Mesendoderm (in vitro differentiated cells): ENCODE results near the gene SYT1.

Experiments
- DNase-seq: peaks from one replicate; pipeline ENCODE4 v3.0.0; 2013
- H2AK5ac ChIP-seq: 2 replicates; pipeline ENCODE4 v1.6.1; 2013; ENCODE audit warnings: low read length, inconsistent platforms
- H2BK120ac ChIP-seq: 2 replicates; pipeline ENCODE4 v1.6.1; 2013; ENCODE audit warnings: low read depth, mild to moderate bottlenecking, low read length, moderate library complexity, mixed read lengths
- H2BK15ac ChIP-seq: replicated peaks from 2 replicates; pipeline ENCODE4 v1.6.1; 2013; ENCODE audit warnings: low read depth, mild to moderate bottlenecking, moderate library complexity
- H2BK5ac ChIP-seq: 2 replicates; pipeline ENCODE4 v1.6.1; 2013; ENCODE audit warnings: low read length, inconsistent platforms
- H3K18ac ChIP-seq: 2 replicates; pipeline ENCODE4 v1.6.1; 2013; ENCODE audit warnings: mild to moderate bottlenecking, low read length, mixed read lengths
- H3K23ac ChIP-seq: one replicate; pipeline ENCODE4 v1.6.1; 2013; ENCODE audit warnings: low read length
- H3K27ac ChIP-seq: 2 replicates; pipeline ENCODE4 v1.5.1; 2013; ENCODE audit warnings: low read depth, mild to moderate bottlenecking, inconsistent platforms, low read length, moderate library complexity
- H3K27me3 ChIP-seq: 2 replicates; pipeline ENCODE4 v1.6.1; 2013; ENCODE audit warnings: low read length, control low read depth, mild to moderate bottlenecking, inconsistent platforms; ENCODE audit not compliant: insufficient read depth, poor library complexity
- H3K36me3 ChIP-seq: 2 replicates; pipeline ENCODE4 v1.6.1; 2013; ENCODE audit warnings: low read length, inconsistent platforms; ENCODE audit not compliant: control insufficient read depth, insufficient read depth
- H3K4ac ChIP-seq: one replicate; pipeline ENCODE4 v1.6.1; 2013; ENCODE audit warnings: low read depth, mild to moderate bottlenecking, low read length, moderate library complexity
- H3K4me1 ChIP-seq: 2 replicates; pipeline ENCODE4 v1.6.1; 2013; ENCODE audit warnings: low read depth, low read length, inconsistent platforms; ENCODE audit not compliant: control insufficient read depth
- H3K4me2 ChIP-seq: 2 replicates; pipeline ENCODE4 v1.6.1; 2013; ENCODE audit warnings: low read length
- H3K4me3 ChIP-seq: 2 replicates; pipeline ENCODE4 v1.5.1; 2013; ENCODE audit warnings: mild to moderate bottlenecking, low read length
- H3K56ac ChIP-seq: one replicate; pipeline ENCODE4 v1.6.1; 2013; ENCODE audit warnings: low read length
- H3K79me1 ChIP-seq: 2 replicates; pipeline ENCODE4 v1.6.1; 2013; ENCODE audit warnings: low read length, inconsistent platforms
- H3K79me2 ChIP-seq: 2 replicates; pipeline ENCODE4 v1.6.1; 2013; ENCODE audit warnings: mild to moderate bottlenecking, low read length; ENCODE audit not compliant: control insufficient read depth, insufficient read depth
- H3K9ac ChIP-seq: 2 replicates; pipeline ENCODE4 v1.6.1; 2013; ENCODE audit warnings: low read length, inconsistent platforms
- H4K5ac ChIP-seq: one replicate; pipeline ENCODE4 v1.6.1; 2013; ENCODE audit warnings: low read length
- H4K8ac ChIP-seq: one replicate; pipeline ENCODE4 v1.6.1; 2013; ENCODE audit warnings: low read depth, mild to moderate bottlenecking, control low read depth, low read length, moderate library complexity
- WGBS: extraction: QIAGEN DNeasy Blood & Tissue Kit; methylation state at CpG from one replicate; pipeline ENCODE4 v1.1.7; 2013; ENCODE audit warnings: low lambda C conversion rate, missing lambda C conversion rate; ENCODE audit not compliant: insufficient coverage; ENCODE audit errors: extremely low coverage; 5-methylcytosine and 5-hydroxymethylcytosine counted together

The SYT1 gene

GRCh38 chr12:79326222-79326621, 461.6 kb downstream of the SYT1 start:
- no CpG with 5 or more reads among the region's 2 CpGs for WGBS
- no peak overlapping the region for H4K5ac ChIP-seq

GRCh38 chr12:79326663-79327062, 462.1 kb downstream of the SYT1 start:
- Histone ChIP-seq H3K4ac (no peak overlapping the region), H3K4me3 (no peak overlapping the region), H3K36me3 (no peaks in the 10 kb centered on the region), H2BK5ac (no peak overlapping the region), H3K18ac (peak overlapping the region; percentile 28), H3K23ac (no peak overlapping the region), H4K8ac (no peak overlapping the region), H3K4me2 (no peak overlapping the region), H2BK15ac (no peak overlapping the region), H3K79me1 (no peaks in the 10 kb centered on the region), H3K56ac (no peak overlapping the region), H2AK5ac (no peak overlapping the region), H2BK120ac (no peak overlapping the region), H3K27me3 (no peaks in the 10 kb centered on the region), H4K5ac (no peak overlapping the region), H3K9ac (no peak overlapping the region), H3K4me1 (no peaks in the 10 kb centered on the region), H3K79me2 (no peaks in the 10 kb centered on the region), H3K27ac (no peak overlapping the region)
- no CpG with 5 or more reads among the region's 2 CpGs for WGBS
- no peak for DNase-seq

More at GRCh38 chr12:79326222-79326621, 461.6 kb downstream of the SYT1 start:
- no peak overlapping the region for H2BK120ac ChIP-seq
- peak overlapping the region; percentile 28 for H3K18ac ChIP-seq
- no peaks in the 10 kb centered on the region for H3K4me1 ChIP-seq
- H4K8ac ChIP-seq = no peak overlapping the region
- no peak for DNase-seq
- no peaks in the 10 kb centered on the region for H3K36me3 ChIP-seq
- no peak overlapping the region for H2AK5ac ChIP-seq
- no peaks in the 10 kb centered on the region for H3K79me2 ChIP-seq
- H3K79me1 ChIP-seq = no peaks in the 10 kb centered on the region
- no peak overlapping the region for H3K4me2 ChIP-seq
- no peak overlapping the region for H3K56ac ChIP-seq
- H3K27ac ChIP-seq = no peak overlapping the region
- no peak overlapping the region for H3K23ac ChIP-seq
- H3K9ac ChIP-seq = no peak overlapping the region
- no peak overlapping the region for H3K4ac ChIP-seq
- no peak overlapping the region for H2BK5ac ChIP-seq
- no peak overlapping the region for H2BK15ac ChIP-seq
- no peak overlapping the region for H3K4me3 ChIP-seq
- H3K27me3 ChIP-seq = no peaks in the 10 kb centered on the region

DNA sequence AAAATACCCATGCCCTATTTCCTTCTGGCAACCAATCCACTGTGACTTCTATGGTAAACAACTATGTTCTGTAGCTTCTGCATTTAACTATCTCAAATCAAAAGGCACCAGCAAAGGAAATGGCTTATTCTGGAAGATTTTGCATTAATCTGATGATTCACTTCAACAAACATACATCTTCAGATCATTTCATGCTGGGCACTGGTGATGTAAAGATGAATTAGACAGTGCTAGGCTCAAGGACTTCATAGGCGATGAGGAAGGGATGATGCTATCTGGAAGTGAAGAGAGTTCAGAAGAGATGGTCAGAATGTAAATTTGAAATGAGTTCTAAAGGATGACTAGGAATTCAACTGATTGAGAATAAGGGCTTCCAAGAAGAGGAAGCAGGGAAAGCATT, 462.9 kb downstream of the SYT1 start:
- Histone ChIP-seq H3K18ac (no peak overlapping the region), H3K4me1 (no peaks in the 10 kb centered on the region), H3K9ac (no peak overlapping the region), H4K8ac (no peak overlapping the region), H3K27ac (no peak overlapping the region), H3K4me3 (no peak overlapping the region), H3K4me2 (no peak overlapping the region), H3K27me3 (no peaks in the 10 kb centered on the region), H2BK120ac (no peak overlapping the region), H3K79me1 (no peaks in the 10 kb centered on the region), H4K5ac (no peak overlapping the region), H3K23ac (no peak overlapping the region), H3K4ac (no peak overlapping the region), H3K56ac (no peak overlapping the region), H2BK15ac (no peak overlapping the region), H2BK5ac (no peak overlapping the region), H2AK5ac (no peak overlapping the region), H3K79me2 (no peaks in the 10 kb centered on the region), H3K36me3 (no peaks in the 10 kb centered on the region)
- DNase-seq = no peak
- WGBS = no CpG with 5 or more reads among the region's 1 CpG

GRCh38 chr12:79329933-79330332, 465.4 kb downstream of the SYT1 start:
- no peak overlapping the region for H2BK5ac ChIP-seq

GRCh38 chr12:79331870-79332269, 467.3 kb downstream of the SYT1 start:
- Histone ChIP-seq H4K5ac (no peak overlapping the region), H2AK5ac (no peak overlapping the region), H3K79me1 (no peaks in the 10 kb centered on the region), H2BK5ac (no peak overlapping the region), H3K27me3 (no peaks in the 10 kb centered on the region), H2BK120ac (no peak overlapping the region), H4K8ac (no peak overlapping the region), H3K56ac (no peak overlapping the region), H3K4me2 (no peak overlapping the region), H3K27ac (no peak overlapping the region), H3K4ac (no peak overlapping the region), H3K79me2 (no peaks in the 10 kb centered on the region), H3K4me1 (no peaks in the 10 kb centered on the region), H3K18ac (no peak overlapping the region), H3K9ac (no peak overlapping the region), H2BK15ac (no peak overlapping the region), H3K36me3 (no peaks in the 10 kb centered on the region), H3K4me3 (no peak overlapping the region), H3K23ac (no peak overlapping the region)
- no CpG with 5 or more reads among the region's 1 CpG for WGBS
- DNase-seq = no peak

More at GRCh38 chr12:79329933-79330332, 465.4 kb downstream of the SYT1 start:
- Histone ChIP-seq H3K4ac (no peak overlapping the region), H3K18ac (no peak overlapping the region), H3K4me1 (no peaks in the 10 kb centered on the region), H3K27me3 (no peaks in the 10 kb centered on the region), H3K23ac (no peak overlapping the region), H4K8ac (no peak overlapping the region), H3K9ac (no peak overlapping the region), H2AK5ac (no peak overlapping the region), H3K4me3 (no peak overlapping the region), H2BK15ac (no peak overlapping the region), H3K79me1 (no peaks in the 10 kb centered on the region), H4K5ac (no peak overlapping the region), H3K56ac (no peak overlapping the region), H2BK120ac (no peak overlapping the region), H3K4me2 (no peak overlapping the region), H3K36me3 (no peaks in the 10 kb centered on the region), H3K79me2 (no peaks in the 10 kb centered on the region), H3K27ac (no peak overlapping the region)
- DNase-seq = no peak
- 100% methylated on average over 1 of the region's 2 CpGs for WGBS

- no peak overlapping the region for H3K23ac ChIP-seq
- no CpG with 5 or more reads among the region's 3 CpGs for WGBS
- no peak overlapping the region for H3K56ac ChIP-seq
- no peaks in the 10 kb centered on the region for H3K36me3 ChIP-seq
- no peaks in the 10 kb centered on the region for H3K4me1 ChIP-seq
- no peak overlapping the region for H3K4me3 ChIP-seq
- H3K18ac ChIP-seq = no peak overlapping the region
- no peak overlapping the region for H3K27ac ChIP-seq
- H3K27me3 ChIP-seq = no peaks in the 10 kb centered on the region
- H3K4ac ChIP-seq = no peak overlapping the region
- no peak overlapping the region for H4K8ac ChIP-seq
- no peaks in the 10 kb centered on the region for H3K79me1 ChIP-seq
- H2BK120ac ChIP-seq = no peak overlapping the region
- no peak overlapping the region for H3K9ac ChIP-seq
- peak; percentile 2 for DNase-seq
- H3K4me2 ChIP-seq = no peak overlapping the region
- no peak overlapping the region for H2BK15ac ChIP-seq
- H2BK5ac ChIP-seq = no peak overlapping the region
- H4K5ac ChIP-seq = no peak overlapping the region
- H2AK5ac ChIP-seq = no peak overlapping the region
- H3K79me2 ChIP-seq = no peaks in the 10 kb centered on the region
Measured at GRCh38 chr12:79333144-79333543, 468.6 kb downstream of the SYT1 start.
